NCI-H446 (cell line): ENCODE results near the gene C11orf71.

Experiments
- DNase-seq, 2 experiments: peaks; one replicate each; lab custom pipeline; 2025; lab: John Stamatoyannopoulos, UW

Gene C11orf71

DNA sequence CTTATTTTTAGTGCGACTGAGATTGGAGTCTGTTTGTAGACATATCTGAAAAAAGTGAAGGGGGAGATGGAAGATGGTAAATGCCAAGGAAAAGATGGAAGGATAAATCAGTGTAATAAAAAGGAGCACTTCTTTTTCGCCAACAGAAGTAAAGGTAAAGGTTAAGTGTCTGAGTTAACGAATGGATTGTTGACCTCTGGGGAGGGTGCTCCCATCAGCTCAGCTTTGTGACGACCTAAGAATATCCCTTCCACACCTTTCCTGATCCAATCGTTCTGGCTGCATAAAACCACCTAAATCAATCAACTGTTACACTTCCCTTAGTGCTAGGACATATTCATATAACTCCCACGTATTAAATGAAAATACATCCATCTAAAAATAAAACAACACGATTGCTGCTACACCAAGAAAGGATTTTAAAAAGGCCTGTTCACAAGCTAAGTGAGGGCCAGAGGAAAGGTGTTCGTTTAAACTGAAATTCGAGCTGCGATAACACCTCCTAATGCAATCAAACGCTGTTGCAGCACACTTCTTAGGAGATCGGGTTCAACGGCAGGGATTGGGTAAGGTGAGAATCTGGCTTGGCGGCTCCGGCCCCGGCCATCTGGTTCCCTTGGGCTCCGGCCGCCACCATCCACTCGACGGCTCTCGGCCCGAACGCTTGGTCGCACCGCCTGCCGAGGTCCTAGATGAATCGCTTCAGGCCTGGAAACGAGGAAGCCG is 658 bp downstream of the C11orf71 start:
- DNase-seq = peak in 1 of 2 experiments; percentile 59

DNA sequence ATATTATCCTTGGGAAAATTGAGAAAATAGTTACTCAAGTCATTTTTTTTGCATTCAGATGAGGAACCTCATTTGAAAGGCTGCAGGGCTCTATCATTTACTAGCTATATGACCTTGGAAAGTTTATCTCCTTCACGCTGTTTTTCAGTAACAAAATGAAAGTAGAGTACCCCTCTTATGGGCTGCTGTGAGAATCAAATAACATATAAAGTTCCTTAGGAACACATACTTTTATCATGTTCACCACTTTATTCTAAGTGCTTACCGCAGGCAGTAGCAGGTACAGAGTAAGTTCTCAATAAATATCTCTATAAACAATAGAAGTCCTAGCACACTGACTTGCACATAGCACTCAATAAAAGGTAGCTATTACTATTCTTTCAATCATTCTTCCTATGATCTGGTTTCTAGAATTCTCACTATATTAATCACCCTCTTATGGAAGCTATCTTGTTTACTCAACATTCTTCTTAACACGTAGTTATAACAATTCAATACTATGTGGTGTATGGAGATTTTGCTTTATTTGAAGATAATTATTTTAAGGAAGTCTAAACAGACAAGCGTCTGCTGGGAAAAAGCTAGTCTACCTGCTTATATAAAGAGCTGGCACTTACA is 1.9 kb downstream of the C11orf71 start:
- no peak for DNase-seq

DNA sequence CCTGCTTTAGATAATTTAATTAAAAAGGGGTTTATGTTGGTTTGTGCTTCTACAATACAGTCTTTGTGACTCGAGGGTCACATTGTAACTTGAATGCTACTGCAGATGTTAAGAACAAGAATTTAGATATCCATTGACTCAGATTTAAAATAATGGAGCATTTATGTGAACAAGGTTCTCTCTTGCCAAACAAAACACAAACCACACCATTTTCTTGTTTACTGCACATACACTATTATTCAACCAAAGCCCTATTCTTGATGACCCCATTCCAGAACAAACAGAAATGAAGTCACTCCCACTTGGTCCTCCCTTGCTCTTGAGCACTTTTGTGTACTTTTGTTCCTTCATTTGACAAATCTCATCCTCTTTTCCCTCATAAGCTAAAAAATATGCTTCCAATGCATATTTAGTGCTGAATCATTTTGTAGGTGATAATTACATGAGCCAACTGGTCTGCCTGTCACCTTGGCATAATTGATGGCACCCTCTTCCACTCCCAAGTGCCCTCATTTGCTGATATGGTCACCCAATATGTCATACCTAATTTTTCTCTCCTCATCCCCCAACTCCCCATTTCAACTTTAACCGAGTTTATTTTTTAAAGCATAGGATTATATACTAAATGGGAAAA is 2.8 kb downstream of the C11orf71 start:
- DNase-seq = no peak

DNA sequence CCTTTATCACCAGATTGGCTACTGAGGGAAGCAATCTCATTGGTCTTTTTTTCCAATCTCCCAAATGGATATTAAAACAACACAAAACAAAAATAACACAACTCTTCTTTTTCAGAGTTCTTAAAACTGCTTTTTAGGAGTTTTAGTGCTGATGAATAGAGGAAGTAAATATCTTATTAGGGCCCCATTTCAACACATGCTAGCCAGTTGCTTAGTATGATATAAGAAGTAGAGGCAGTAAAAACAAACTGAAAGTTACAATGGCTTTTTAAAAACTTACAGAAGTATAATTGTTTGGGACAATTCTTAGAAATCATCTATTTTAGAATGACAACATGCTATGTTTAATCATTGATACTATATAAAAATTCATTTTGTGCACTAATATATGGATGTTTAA is 3.4 kb downstream of the C11orf71 start:
- no peak for DNase-seq

DNA sequence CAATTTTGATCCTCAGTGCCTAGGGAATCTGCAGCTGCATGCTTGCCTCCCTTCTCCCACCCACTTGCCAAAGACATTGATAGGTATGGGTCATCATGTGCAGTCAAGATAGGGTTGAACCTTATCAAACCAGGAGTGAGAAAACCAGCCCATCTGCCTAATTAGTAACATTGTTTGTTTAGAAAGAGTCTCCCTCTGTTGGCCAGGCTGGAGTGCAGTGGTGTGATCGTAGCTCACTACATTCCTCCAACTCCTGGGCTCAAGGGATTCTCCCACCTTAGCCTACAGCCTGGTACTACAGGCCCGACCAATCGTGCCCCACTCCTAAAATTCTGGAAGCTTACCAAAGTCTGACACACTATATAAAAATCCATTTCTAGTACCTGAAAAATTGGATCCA is 4.6 kb downstream of the C11orf71 start:
- no peak for DNase-seq

DNA sequence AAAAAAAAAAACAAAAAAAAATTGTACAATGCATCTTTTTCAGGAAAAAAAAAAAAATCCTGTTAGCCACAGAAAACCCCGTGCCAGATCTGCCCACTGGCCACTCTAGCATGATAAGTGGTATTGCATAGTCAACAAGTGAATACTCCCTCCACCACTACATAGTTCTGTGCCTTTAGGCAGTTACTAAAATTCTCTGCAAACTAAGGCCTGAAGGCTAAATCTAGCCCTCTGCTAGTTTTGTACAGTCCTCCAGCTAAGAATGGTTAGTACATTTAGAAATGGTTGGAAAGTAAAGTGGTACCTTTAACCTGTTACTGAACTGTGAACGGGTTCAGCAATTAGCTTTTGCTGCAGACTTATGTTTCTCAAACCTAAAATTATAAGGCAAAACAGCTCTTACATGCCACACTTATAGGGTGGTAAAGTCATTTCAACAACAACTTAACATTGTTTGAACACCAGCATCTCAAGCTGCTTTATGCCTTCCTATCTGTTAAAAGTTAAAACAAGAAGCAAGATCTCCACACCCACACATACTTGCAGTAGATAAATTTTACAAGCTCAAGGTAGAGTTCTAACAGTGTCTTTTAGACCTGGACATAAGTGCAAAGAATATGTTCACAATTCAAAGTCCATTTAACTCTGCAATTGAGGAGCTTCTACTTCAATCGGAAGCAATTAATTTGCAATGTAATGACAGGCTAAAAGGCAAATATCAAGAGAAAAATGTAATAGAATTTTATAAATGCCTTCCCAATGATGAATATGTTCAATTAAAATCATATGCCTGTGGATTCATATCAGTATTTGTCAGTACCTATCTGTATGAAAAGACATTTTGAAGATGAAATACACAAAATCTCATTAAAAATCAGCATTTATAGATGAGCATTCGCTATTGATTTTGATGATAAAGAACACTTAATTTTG is 7.3 kb downstream of the C11orf71 start:
- no peak for DNase-seq

DNA sequence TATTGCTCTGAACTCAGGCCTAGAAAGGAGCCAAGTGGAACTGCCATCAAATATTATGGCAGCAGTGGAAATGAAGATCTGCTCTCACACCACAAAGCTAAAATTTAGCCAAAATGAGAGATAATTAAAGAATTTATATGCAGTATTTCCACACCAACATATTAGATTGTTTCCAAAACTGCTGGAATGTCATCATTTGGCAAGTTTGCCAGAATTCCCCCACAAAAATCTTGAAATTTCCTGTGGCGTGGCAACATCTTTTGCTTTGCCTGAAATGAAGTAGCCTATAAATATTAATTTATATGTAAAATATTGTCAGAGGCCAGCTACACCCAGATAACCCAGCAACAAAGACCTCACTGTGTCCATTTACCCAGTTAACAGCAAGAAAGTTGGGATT is 13.8 kb downstream of the C11orf71 start:
- DNase-seq = no peak

DNA sequence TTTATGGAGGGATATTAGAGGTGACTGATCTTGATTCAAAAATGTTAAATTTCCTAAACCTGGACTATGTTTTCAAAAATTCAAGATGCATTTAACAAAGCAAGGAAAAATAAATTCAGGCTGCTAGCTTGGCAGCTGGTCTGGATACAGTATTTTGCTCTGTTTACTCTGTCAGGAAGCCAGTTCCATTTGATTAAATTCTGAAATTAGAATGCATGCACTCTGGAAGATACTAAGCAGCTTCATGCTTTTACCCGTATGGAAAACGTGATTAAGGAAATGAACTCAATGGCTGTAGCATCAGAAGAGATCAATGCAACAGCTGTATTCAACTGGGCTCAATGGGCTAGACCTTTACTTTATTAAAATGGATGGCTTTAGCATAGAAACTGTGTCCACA is 14.2 kb downstream of the C11orf71 start:
- no peak for DNase-seq

DNA sequence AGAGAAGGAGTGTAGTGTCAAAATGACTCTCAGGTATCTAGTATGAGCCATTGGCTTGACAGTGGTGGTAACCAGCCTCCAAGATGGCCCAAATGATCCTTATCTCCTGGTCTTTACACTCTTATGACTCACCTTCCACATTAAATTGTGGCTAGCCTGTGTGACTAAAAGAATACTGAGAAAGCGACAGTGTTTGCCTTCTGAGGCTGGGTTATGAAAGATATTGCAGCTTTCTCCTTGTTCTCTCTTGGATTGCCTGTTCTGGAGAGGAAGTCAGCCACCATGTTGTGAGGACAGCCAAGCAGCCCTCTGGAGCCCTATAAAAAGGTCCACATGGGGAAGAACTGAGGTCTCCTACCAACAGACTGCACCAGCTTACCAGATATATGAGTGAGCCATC is 15.8 kb downstream of the C11orf71 start:
- no peak for DNase-seq

DNA sequence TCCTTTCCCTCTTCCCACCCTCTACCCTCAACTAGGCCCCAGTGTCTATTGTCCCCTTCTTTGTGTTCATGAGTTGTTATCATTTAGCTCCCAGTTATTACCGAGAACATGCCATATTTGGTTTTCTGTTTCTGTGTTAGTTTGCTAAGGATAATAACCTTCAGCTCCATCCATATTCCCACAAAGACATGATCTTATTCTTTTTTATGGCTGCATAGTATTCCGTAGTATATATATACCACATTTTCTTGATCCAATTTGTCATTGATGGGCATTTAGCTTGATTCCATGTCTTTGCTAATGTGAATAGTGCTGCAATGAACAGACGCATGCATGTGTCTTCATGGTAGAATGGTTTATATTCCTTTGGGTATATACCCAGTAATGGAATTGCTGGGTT is 17.8 kb downstream of the C11orf71 start:
- no peak for DNase-seq

DNA sequence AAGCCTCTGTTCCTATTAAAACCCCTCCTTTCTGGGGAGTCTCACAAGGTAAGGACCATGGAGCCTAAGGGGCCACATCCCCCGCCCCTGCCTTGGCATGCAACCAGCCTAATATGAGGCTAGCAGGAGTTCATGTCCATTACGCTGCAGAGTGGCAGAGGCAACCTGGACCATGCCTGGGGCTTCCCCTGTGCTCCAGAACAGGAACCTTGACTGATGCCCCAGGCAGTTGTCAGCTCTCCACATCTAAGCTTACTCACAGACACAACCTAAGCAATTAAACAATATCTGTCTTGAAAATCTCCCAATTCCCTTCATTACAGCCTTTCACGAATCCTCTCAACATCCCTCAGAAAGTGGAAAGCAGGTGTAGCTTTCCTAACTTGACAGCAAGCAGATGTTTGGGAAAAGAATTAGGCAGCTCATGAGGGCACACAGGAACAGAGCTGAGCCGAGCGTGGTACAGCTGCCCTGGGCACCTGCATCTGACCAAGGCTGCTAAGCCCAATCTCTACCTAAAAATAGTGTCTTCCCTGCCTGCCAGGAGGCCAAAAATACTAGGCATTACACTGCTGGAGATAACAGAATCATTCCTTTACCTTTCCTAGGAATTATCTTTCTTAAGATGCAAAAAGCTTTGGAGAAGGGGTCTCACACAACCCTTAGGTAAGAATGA is 20.8 kb downstream of the C11orf71 start:
- DNase-seq = no peak

DNA sequence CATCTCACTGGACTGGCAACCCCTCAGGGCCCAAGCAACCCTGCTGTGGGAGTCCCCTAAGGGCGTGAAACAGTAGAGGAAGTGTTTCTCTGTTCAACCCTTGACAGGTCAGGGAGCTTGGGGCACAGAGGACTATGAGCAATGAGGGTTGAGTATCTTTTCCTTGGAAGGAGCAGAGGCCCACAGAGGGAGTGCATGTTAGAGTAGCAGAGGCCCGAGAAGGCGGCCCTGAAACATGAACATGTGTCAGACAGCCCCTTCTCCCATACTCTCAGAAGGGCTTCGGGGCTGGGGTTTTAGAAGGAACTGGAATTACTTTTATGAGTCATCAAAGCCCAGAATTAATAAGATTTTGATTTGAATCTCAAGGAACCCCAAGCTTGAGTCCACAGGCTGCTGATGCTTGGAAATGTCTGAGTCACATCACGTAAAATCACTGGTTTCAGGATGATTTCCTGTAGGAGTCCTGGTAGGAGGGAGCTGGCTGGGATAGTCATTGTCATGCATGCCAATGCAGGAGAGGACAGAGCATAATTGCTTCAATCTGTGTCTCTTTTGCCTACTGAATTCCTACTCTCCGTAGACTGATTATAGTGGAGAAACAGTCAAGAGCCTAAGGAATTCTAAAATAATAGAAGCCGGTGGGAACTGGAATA is 22.6 kb downstream of the C11orf71 start:
- DNase-seq = no peak

DNA sequence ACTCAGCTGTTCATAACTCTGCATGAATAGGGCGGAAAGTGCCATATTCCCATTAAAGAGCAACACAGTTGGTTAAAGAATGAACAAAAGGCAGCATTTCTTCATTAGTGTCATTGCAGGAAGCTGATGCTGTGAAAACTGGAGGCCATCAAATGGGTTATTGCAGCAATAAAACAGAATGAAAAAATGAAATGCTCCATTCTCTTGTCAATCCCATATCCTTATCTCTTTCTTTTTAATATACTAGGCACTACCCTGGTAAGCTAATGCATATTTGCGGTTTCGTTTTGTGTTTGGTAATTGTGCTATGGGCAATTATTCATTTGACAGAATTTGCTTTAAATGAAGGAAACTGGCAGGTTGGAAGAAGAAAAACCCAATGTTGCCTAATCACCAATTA is 25.3 kb downstream of the C11orf71 start:
- DNase-seq = no peak

DNA sequence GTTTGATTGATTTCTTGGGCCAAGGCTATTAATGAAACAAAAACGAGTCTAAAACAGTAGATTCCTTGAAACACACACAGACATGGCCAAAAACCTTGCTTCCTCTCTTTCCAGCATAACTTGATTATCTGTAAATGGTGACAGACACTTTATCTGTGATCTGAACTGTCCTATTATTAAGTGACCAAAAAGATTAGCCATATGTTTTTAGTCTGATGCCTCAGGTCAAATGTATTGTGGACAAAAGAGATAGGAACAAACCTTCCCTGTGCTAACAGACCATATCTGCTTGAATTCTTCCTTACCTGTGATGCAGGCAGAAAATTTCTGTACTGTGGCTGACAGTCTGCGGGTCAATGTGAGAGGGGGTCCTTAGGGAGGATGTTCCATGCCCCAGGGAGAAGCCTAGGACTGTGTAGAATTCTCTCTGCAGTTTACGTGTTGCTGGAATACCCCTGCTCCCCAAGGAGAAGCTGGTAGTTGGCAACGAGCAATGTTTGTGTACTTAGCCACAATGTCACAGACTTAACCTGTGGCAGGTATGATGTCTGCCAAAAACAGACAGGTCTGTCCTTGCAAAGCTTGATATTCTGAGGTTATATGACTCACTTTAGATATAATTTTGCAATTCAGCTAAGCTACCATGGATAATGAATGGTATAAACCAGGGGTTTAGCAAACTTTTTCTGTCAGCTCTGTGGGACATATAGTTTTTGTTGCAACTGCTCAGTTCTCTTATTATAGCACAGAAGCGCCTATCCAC is 31.2 kb downstream of the C11orf71 start:
- DNase-seq = no peak

DNA sequence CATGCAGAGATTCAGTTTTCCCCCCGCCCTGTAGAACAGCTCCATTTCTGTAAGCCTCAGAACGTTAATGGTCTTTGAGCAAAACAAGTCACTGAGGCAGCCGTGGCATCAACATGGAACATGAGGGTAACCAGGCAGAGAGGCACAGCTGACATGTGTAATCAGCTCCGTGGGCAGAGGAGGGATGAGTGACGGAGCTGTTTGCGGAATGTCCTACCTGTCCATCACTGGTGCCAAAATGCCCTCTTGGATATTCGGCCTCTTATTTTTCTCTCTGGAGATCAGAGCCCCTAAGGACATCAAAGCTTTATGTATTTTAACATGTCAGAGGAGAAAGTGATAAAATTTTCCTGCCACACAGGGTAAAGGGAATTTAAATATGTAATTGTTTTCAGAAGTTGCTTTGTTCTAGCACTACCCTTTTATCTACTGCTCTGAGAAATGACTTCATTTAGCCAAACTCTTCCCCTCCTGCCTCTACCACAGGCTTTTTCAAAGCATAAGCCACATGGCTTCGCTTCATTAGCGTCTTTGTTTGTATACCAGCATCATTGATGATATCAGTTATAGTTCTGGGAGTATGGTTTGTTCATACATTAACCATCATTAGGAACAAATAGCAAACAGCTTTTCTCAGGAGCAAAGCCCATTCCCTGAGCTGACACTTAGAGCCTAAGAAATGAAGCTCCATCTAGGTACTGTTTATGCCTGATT is 32.9 kb downstream of the C11orf71 start:
- DNase-seq = no peak

DNA sequence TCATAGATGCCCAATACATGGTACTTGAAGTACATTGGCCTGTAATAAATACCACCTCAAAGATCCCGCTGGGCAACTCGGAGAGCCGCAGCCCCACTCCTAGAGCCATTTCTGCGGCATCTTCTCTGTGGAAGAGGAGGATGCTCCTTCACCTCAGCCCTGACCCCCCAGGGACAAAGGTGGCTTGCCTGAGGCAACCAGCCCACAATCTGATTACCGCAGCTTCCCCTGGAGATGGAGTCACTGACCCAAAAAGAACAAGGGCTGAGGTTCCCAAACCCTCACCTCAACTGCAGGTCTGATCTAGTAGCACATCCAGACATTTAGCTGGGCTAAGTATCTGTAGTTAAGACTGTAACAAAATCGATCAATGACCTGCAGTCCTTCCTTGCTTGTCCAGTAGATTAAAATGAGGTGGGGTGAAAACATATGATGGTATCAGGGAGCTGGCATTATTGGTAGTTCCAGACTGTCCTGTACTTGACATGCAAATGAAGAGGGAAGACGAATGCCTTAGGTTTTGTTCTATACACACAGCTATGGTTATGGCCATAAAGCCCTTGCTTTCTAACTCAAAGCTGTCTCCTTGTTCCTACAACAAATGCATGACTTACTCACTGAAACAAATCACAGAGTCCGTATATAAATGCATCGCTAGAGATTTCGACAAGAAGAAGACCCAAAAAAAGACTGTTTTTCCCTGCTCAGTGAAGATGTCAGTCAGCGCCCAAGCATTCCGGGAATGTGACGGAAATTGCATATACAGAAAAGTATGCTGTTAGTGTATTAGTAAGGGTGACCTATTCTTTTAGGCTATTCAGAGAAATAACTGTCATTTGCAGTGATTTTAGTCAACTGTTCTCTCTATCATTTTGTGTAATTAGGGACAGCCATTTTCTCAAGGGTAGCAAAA is 33.7 kb downstream of the C11orf71 start:
- no peak for DNase-seq

DNA sequence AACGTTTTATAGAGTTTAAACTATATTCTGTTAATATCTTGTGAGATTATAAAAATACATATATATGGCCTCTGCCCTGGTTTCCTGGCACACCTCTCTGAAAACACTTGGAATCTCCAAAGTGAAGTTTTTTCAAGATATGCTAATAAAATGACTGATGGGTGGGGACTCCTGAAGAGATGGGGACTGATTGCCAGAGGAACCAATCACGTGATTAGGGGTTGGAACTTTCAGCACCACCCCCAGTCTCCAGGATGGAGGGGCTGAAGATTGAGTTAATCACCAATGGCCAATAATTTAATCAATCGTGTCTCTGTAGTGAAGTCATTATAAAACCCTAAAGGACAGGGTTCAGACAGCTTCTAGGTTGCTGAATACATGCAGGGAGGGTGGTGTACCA is 37.4 kb downstream of the C11orf71 start:
- no peak for DNase-seq

DNA sequence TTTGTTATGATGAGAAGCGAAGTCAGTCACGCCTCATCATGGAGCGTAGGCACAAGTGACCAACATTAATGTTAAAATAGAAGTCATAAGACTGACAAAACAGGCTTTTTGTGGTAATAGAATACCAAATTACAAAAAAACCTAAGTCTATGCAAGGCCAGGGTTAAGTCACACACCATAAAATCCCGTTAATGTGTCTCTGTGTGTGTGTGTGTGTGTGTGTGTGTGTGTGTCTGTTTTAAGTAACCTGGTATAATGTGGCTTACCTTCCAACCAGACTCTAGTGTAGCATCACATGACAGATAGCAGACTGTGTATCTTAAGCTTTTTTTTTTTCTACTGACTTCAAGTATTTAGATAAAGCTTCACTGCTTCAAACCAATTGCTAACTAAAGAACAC is 38.0 kb downstream of the C11orf71 start:
- no peak for DNase-seq

DNA sequence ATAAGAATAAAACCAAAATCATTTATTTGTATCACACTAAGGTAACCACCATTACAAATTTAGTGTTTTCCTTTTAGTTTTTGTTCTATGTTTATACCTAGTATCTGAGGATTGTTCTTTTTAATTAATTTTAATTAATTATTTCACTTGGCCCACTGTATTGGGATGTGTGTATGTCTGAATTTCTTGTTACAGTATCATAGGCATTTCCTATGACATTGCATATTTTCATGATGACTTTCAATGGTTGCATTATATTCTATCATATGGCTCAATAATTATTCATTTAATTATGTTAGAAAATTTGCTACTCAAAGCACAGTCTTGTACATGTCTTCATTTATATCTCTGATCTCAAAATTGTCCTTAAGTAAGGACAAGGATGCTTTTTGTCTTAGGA is 41.0 kb downstream of the C11orf71 start:
- no peak for DNase-seq
